ENCODE data around the gene HMGCLL1. TPM values are rescaled to one million over a fixed set of nuclear protein-coding genes. Genes with fewer than 3 reads are reported as not detected.

The HMGCLL1 gene
- total and polyA plus RNA-seq, 8 donors = 0.10 to 3.3 (median 0.68) TPM; not detected in 3

DNA sequence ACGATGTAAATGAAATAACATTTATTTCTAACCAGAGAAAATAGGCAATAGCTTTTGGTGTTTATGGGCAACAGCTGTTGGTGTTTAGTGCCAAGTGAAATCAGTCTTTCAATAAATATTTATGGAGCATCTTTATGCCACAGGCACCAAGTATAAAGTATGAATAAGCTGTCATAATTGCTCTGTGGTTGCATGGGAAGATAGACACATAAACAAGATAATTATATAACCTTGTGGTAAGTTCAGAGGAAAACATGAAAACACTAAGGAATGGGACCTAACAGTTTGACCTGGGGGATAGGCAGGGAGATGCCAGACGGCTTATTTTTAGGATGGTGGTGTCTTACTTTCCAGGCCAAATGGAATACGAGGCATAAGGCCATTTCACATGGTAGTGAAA lies 140.8 kb downstream of the HMGCLL1 start:
- TF ChIP-seq POLR2A (IDR thresholded peaks at IDR 0.05) = no peak
- TF ChIP-seq, protein P1, sequence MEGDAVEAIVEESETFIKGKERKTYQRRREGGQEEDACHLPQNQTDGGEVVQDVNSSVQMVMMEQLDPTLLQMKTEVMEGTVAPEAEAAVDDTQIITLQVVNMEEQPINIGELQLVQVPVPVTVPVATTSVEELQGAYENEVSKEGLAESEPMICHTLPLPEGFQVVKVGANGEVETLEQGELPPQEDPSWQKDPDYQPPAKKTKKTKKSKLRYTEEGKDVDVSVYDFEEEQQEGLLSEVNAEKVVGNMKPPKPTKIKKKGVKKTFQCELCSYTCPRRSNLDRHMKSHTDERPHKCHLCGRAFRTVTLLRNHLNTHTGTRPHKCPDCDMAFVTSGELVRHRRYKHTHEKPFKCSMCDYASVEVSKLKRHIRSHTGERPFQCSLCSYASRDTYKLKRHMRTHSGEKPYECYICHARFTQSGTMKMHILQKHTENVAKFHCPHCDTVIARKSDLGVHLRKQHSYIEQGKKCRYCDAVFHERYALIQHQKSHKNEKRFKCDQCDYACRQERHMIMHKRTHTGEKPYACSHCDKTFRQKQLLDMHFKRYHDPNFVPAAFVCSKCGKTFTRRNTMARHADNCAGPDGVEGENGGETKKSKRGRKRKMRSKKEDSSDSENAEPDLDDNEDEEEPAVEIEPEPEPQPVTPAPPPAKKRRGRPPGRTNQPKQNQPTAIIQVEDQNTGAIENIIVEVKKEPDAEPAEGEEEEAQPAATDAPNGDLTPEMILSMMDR (IDR thresholded peaks at IDR 0.05) = no peak
- TF ChIP-seq POLR2AphosphoS5 (IDR thresholded peaks at IDR 0.05) = no peak
- no peak for TF ChIP-seq EP300 (IDR thresholded peaks at IDR 0.05)
- Histone ChIP-seq H3K4me3 (no peak overlapping the region), H3K4me1 (peaks cover 0 to 1% (median 0%) of the 10 kb centered on the region in 4 donors), H3K27ac (no peak overlapping the region), H3K9me3 (no peaks in the 10 kb centered on the region), H3K27me3 (no peaks in the 10 kb centered on the region), H3K36me3 (no peaks in the 10 kb centered on the region)
- WGBS, 5 donors = 72 to 80% (median 76%) methylated on average over 3 of the region's 3 CpGs
- no peak for DNase-seq
- intact Hi-C loops (cut with DNase I; ENCODE audit: low total_unique reads) = no loop called here

DNA sequence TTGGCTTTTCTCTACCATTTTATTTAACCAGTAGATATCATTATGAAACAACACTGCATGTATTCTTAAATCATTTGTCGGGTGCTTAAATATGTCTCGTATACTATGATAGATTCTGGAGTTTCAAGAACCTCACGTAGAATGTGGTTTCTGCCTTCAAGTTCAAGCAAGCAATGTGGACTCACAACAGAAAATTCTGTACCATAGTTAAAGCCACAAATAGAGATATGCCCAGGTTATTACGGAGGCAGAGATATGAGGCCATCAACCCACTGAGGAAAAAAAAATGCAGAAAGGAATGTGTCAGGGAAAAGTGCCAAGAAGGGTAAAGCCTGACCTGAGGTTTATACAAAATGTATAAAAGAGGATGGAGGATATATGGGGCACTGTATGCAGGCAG lies 141.9 kb downstream of the HMGCLL1 start:
- H3K27ac ChIP-seq = no peak overlapping the region
- TF ChIP-seq EP300 (IDR thresholded peaks at IDR 0.05) (no peak), POLR2A (IDR thresholded peaks at IDR 0.05) (no peak), POLR2AphosphoS5 (IDR thresholded peaks at IDR 0.05) (no peak)
- H3K36me3 ChIP-seq = no peaks in the 10 kb centered on the region
- DNase-seq = no peak
- no peak overlapping the region for H3K4me3 ChIP-seq
- H3K4me1 ChIP-seq = no peaks in the 10 kb centered on the region
- H3K9me3 ChIP-seq = no peaks in the 10 kb centered on the region
- intact Hi-C loops (cut with DNase I; ENCODE audit: low total_unique reads) = no loop called here
- no peaks in the 10 kb centered on the region for H3K27me3 ChIP-seq
- 41 to 77% (median 62%) methylated on average over 4 of the region's 4 CpGs for WGBS, 5 donors

DNA sequence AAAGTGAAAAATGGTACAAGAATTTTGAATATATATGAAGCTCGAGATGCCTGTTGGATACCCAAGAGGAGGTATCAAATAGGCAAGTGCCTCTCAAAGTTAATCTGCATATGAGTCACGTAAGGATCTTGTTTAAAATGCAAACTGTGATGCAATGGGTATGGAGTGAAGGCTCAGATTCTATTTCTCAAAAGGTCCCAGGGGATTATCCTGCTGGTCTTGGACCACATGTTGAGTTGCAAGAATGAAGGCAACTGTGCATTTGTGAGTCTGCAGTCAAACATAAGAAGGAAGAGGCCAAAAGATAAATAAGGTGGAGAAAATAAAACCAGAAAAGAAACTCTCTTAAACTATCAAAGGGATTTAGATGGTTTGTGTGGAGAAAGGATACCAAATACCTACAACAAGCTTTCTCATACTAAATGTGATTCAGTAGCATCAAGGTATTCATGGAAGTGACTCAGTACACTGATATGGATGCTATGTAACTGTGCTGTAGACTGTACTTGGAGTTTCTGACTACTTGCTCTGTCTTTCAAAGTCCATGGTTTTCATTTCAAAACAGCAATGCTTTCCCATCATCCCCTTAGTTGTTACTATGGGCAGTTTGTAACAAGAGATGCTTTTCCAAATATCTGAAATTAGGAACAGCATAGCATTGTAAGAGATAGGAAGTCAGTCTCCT lies 145.4 kb downstream of the HMGCLL1 start:
- intact Hi-C loops (cut with DNase I; ENCODE audit: low total_unique reads) = no loop called here
- H3K9me3 ChIP-seq = no peaks in the 10 kb centered on the region
- no peak overlapping the region for H3K4me3 ChIP-seq
- no peaks in the 10 kb centered on the region for H3K27me3 ChIP-seq
- TF ChIP-seq, protein P1 (IDR thresholded peaks at IDR 0.05) = no peak
- TF ChIP-seq POLR2A (IDR thresholded peaks at IDR 0.05) (no peak), EP300 (IDR thresholded peaks at IDR 0.05) (no peak), POLR2AphosphoS5 (IDR thresholded peaks at IDR 0.05) (no peak)
- no peaks in the 10 kb centered on the region for H3K36me3 ChIP-seq
- no peaks in the 10 kb centered on the region for H3K4me1 ChIP-seq
- no peak for DNase-seq
- 45 to 64% (median 51%) methylated on average over 2 of the region's 2 CpGs for WGBS, 5 donors
- H3K27ac ChIP-seq = no peak overlapping the region

DNA sequence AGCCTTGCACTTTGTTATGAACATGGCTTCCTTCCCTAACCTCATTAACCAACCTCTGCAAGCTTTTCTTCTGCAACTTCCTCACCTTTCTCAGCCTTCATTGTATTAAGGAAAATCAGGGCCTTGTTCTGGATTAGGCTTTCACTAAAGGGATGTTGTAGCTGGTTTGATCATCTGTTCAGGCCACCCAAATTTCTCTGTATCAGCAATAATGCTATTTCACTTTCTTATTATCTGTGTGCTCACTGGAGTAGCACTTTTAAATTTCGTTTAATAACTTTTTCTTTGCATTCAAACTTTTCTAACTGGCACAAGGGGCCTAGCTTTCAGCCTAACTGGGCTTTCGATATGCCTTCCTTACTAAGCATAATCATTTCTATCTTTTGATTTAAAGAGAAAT lies 155.1 kb downstream of the HMGCLL1 start:
- Histone ChIP-seq H3K9me3 (no peaks in the 10 kb centered on the region), H3K4me1 (no peaks in the 10 kb centered on the region), H3K27me3 (no peaks in the 10 kb centered on the region), H3K36me3 (no peaks in the 10 kb centered on the region), H3K27ac (no peak overlapping the region), H3K4me3 (no peak overlapping the region)
- no peak for DNase-seq
- no peak for TF ChIP-seq POLR2A (IDR thresholded peaks at IDR 0.05)
- no peak for TF ChIP-seq POLR2AphosphoS5 (IDR thresholded peaks at IDR 0.05)
- TF ChIP-seq EP300 (IDR thresholded peaks at IDR 0.05) = no peak
- TF ChIP-seq, protein P1 (IDR thresholded peaks at IDR 0.05) = no peak
- WGBS, 5 donors = 47 to 68% (median 61%) methylated on average over 2 of the region's 2 CpGs
- intact Hi-C loops (cut with DNase I; ENCODE audit: low total_unique reads) = no loop called here

DNA sequence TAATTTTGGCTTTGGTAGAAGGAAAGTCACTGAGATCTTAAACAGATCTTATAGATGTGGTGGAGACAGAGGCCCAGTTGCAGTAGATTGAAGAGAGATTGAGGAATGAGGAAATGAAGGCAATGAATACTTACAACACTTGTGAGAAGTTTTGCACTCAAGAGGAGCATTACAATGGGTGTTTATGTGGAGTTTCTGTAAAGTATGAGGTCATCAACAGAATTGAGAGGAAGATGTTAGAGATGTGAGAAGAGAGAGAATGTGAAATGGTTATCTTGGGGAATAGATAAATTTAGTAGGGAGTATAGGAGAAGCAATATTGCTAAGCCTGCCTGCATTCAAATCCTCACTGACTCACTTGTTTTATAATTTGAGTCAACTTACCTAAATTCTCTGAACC lies 168.3 kb downstream of the HMGCLL1 start:
- no peak overlapping the region for H3K27ac ChIP-seq
- no peaks in the 10 kb centered on the region for H3K27me3 ChIP-seq
- H3K36me3 ChIP-seq = no peaks in the 10 kb centered on the region
- TF ChIP-seq, protein P1 (IDR thresholded peaks at IDR 0.05) = no peak
- TF ChIP-seq POLR2AphosphoS5 (IDR thresholded peaks at IDR 0.05) = no peak
- no peak for TF ChIP-seq POLR2A (IDR thresholded peaks at IDR 0.05)
- no peak for TF ChIP-seq EP300 (IDR thresholded peaks at IDR 0.05)
- DNase-seq = no peak
- intact Hi-C loops (cut with DNase I; ENCODE audit: low total_unique reads) = no loop called here
- no peaks in the 10 kb centered on the region for H3K4me1 ChIP-seq
- no peak overlapping the region for H3K4me3 ChIP-seq
- H3K9me3 ChIP-seq = no peaks in the 10 kb centered on the region

Measured in stomach (tissue), 9 donors.